ENCODE results near the gene C21orf91. TPM values are rescaled to one million over a fixed set of nuclear protein-coding genes. Genes with fewer than 3 reads are reported as not detected.
A peak's percentile ranks its signal among the peaks of the same experiment; 100 is the strongest.
"Not testable (repeated sequence)": the region's sequence is repeated elsewhere in the genome, so short reads cannot be mapped to it uniquely, and the experiment has no call there.

The C21orf91 gene
- total and polyA plus RNA-seq, 3 experiments from 2014 or later, result 39.6 to 54.1 (median 42.8) TPM

DNA sequence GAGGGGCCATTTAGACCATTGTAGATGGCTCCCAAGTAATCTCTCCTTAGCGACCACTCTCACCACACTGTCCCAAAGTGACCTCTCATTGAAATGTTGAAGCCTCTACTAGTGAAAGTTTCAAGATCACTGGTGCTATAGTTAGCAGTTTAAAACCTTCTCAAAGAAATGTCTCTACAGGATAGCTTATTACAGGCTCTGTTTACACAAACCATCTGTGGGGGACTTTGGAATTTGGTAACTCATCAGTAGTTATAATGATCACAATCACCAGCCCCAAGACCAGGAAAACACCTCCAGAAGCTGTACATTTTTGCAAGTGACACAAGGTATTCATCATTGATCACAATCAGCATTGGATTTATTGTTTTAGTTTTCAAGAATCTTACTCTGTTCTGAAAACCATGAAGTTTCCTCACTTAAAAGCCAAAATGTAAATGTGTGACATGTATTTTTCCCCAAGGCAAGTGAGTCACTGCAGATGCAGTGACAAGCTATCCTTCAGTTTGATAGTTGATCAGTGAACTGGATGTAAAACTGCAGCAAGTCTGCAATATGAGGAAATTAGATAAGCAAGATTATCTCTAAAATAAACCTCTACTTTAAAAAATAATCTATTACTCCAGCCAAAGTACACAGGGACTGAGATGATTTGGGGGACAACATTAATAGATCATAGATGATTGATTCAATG is 41.9 kb downstream of the C21orf91 start:
- peaks cover 50% of the 10 kb centered on the region for H3K4me1 ChIP-seq (ENCODE audit: insufficient read depth, low read length)
- Mint-ChIP-seq H3K4me3 (peak overlapping the region in 2 of 7 donors; percentile 12 to 64), H3K9me3 (peaks cover 12 to 26% (median 23%) of the 10 kb centered on the region in 5 donors), H3K27ac (peak overlapping the region; percentile 32 to 94 (median 86)), H3K36me3 (peaks cover 4 to 32% (median 7%) of the 10 kb centered on the region in 3 donors), H3K4me1 (peaks cover 62 to 75% (median 68%) of the 10 kb centered on the region in 3 donors), H3K27me3 (no peaks in the 10 kb centered on the region)
- ChIA-PET CTCF (no interaction called here), POLR2A (interaction anchor here (0.6 to 3.0 kb wide), 2 partner anchors 10 to 42 kb away, joined by 3 to 40 read pairs; partner anchors contain the start of gene C21orf91)
- DNase-seq, result no peak
- no peaks in the 10 kb centered on the region for H3K9me3 ChIP-seq (ENCODE audit: low read length)
- H3K4me3 ChIP-seq (ENCODE audit: low read length), result no peak overlapping the region
- no peaks in the 10 kb centered on the region for H3K36me3 ChIP-seq (ENCODE audit: insufficient read depth, low read length)
- H3K27ac ChIP-seq (ENCODE audit: low read depth, low read length), result no peak overlapping the region
- no peaks in the 10 kb centered on the region for H3K27me3 ChIP-seq (ENCODE audit: insufficient read depth, low read length, poor library complexity, severe bottlenecking)

DNA sequence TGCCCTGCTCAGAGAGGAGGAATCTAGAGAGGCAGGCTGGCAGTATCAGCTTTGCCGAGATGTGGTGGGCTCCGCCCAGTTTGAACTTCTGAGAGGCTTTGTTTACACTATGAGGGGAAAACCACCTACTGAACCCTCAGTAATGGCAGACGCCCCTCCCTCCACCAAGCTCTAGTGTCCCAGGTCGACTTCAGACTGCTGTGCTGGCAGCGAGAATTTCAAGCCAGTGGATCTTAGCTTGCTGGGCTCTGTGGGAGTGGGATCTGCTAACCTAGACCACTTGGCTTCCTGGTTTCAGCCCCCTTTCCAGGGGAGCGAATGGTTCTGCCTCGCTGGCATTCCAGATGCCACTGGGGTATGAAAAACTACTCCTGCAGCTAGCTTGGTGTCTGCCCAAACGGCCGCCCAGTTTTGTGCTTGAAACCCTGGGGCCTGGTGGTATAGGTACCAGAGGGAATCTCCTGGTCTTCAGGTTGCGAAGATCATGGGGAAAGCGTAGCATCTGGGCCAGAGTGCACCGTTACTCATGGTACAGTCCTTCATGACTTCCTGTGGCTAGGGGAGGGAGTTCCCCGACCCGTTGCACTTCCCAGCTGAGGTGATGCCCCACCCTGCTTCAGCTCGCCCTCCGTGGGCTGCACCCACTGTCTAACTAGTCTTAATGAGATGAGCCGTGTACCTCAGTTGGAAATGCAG is 43.6 kb downstream of the C21orf91 start:
- Histone ChIP-seq H3K4me1 (ENCODE audit: insufficient read depth, low read length) (peaks cover 34% of the 10 kb centered on the region), H3K4me3 (ENCODE audit: low read length) (peak overlapping the region; percentile 64), H3K27me3 (ENCODE audit: insufficient read depth, low read length, poor library complexity, severe bottlenecking) (no peaks in the 10 kb centered on the region), H3K36me3 (ENCODE audit: insufficient read depth, low read length) (no peaks in the 10 kb centered on the region), H3K9me3 (ENCODE audit: low read length) (no peaks in the 10 kb centered on the region), H3K27ac (ENCODE audit: low read depth, low read length) (peak overlapping the region; percentile 84)
- H3K27me3 Mint-ChIP-seq, result no peaks in the 10 kb centered on the region
- peak overlapping the region; percentile 83 to 98 (median 95) for H3K27ac Mint-ChIP-seq
- H3K4me3 Mint-ChIP-seq, result peak overlapping the region; percentile 58 to 85 (median 81)
- ChIA-PET CTCF (interaction anchor here (0.7 to 2.3 kb wide), 15 partner anchors 8 to 162 kb away, joined by 3 to 10 read pairs (median 4); partner anchors contain the start of genes BTG3 and C21orf91), POLR2A (interaction anchor here (0.6 to 3.0 kb wide), 7 partner anchors 8 to 57 kb away, joined by 3 to 40 read pairs (median 4); partner anchors contain the start of gene C21orf91)
- H3K36me3 Mint-ChIP-seq, result peaks cover 7 to 46% (median 10%) of the 10 kb centered on the region in 3 donors
- peak; percentile 45 to 85 (median 66) for DNase-seq
- H3K9me3 Mint-ChIP-seq, result peaks cover 21 to 43% (median 34%) of the 10 kb centered on the region in 5 donors
- peaks cover 45 to 59% (median 52%) of the 10 kb centered on the region in 3 donors for H3K4me1 Mint-ChIP-seq

DNA sequence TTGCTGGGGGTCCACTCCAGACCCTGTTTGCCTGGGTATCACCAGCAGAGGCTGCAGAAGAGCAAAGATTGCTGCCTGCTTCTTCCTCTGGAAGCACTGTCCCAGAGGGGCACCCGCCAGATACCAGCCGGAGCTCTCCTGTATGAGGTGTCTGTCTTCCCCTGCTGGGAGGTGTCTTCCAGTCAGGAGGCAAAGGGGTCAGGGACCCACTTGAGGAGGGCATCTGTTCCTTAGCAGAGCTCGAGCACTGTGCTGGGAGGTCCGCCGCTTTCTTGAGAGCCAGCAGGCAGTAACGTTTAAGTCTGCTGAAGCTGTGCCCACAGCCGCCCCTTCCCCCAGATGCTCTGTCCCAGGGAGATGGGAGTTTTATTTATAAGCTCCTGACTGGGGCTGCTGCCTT is 44.1 kb downstream of the C21orf91 start:
- Mint-ChIP-seq H3K9me3 (peaks cover 21 to 46% (median 39%) of the 10 kb centered on the region in 5 donors), H3K4me1 (peaks cover 40 to 53% (median 46%) of the 10 kb centered on the region in 3 donors), H3K4me3 (peak overlapping the region; percentile 58 to 85 (median 81)), H3K36me3 (peaks cover 7 to 49% (median 10%) of the 10 kb centered on the region in 3 donors), H3K27ac (peak overlapping the region; percentile 83 to 98 (median 95))
- ChIA-PET POLR2A (interaction anchor here (0.9 to 3.0 kb wide), 5 partner anchors 9 to 44 kb away, joined by 3 to 40 read pairs (median 6); partner anchors contain the start of gene C21orf91), CTCF (interaction anchor here (0.7 to 2.3 kb wide), 12 partner anchors 9 to 162 kb away, joined by 3 to 10 read pairs (median 4); partner anchors contain the start of gene BTG3)
- H3K36me3 ChIP-seq (ENCODE audit: insufficient read depth, low read length); DNase-seq; H3K4me3 ChIP-seq (ENCODE audit: low read length); H3K27me3 ChIP-seq (ENCODE audit: insufficient read depth, low read length, poor library complexity, severe bottlenecking); H3K27me3 Mint-ChIP-seq; H3K9me3 ChIP-seq (ENCODE audit: low read length): not testable (repeated sequence)
- Histone ChIP-seq H3K4me1 (ENCODE audit: insufficient read depth, low read length) (peaks cover 28% of the 10 kb centered on the region), H3K27ac (ENCODE audit: low read depth, low read length) (peak overlapping the region; percentile 84)

DNA sequence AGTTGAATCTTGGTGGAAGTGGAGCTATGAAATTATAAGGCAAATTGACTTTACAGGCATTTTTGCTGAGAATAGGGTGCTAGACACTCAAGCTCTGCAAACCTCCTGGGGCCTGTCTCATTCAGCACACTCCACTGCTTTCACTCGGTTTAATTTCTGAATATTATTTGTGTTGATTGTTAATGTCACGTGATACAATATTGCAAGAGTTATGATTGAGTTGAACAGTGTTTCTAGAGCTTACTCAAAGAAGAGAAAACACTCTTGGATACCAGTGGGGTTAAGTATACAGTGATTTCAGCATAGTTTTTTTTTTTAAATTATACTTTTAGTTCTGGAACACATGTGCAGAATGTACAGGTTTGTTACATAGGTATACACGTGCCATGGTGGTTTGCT is 49.7 kb downstream of the C21orf91 start:
- no peaks in the 10 kb centered on the region for H3K27me3 Mint-ChIP-seq
- peaks cover 7 to 49% (median 14%) of the 10 kb centered on the region in 3 donors for H3K36me3 Mint-ChIP-seq
- Histone ChIP-seq H3K27ac (ENCODE audit: low read depth, low read length) (no peak overlapping the region), H3K9me3 (ENCODE audit: low read length) (no peaks in the 10 kb centered on the region), H3K36me3 (ENCODE audit: insufficient read depth, low read length) (no peaks in the 10 kb centered on the region), H3K27me3 (ENCODE audit: insufficient read depth, low read length, poor library complexity, severe bottlenecking) (no peaks in the 10 kb centered on the region), H3K4me1 (ENCODE audit: insufficient read depth, low read length) (no peaks in the 10 kb centered on the region), H3K4me3 (ENCODE audit: low read length) (no peak overlapping the region)
- CTCF ChIA-PET, result no interaction called here
- no peak for DNase-seq
- H3K4me3 Mint-ChIP-seq, result no peak overlapping the region
- H3K9me3 Mint-ChIP-seq, result peaks cover 20 to 47% (median 43%) of the 10 kb centered on the region in 5 donors
- POLR2A ChIA-PET, result interaction anchor here (0.6 kb wide), 1 partner anchor 155 kb away, joined by 5 read pairs; no protein-coding TSS in a partner anchor
- peaks cover 1 to 5% (median 4%) of the 10 kb centered on the region in 3 donors for H3K4me1 Mint-ChIP-seq
- H3K27ac Mint-ChIP-seq, result peak overlapping the region in 2 of 8 donors; percentile 4 to 34

DNA sequence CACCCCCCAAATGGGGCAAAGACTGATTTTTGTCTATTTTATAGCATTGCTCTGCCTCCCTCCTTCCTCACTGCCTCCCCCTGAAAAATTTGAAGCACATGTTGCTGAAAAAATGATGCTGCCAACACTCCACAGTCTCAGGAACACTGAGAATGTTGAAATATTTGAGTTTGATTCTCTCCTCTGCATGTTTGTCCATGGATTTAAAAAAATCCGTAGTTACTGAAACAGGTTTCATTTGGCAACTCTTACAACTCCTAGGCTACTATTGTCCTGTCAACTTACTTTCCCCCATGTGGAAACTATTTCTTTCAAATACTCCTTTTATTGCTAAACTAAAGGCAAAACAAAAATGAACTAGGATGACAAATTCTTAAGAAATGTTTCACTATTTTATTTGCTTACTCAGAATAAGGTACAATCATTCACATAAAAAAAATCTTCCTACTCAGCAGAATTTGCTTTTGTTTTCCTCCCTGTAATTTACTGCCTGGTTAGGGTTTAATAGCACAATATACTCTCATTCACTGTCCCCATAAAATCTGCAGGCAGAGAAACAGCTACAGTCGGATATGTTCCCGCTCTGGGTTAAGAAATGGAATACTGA is 50.2 kb downstream of the C21orf91 start:
- Mint-ChIP-seq H3K27ac (peak overlapping the region in 2 of 8 donors; percentile 4 to 34), H3K36me3 (peaks cover 4 to 46% (median 10%) of the 10 kb centered on the region in 3 donors), H3K9me3 (peaks cover 15 to 42% (median 38%) of the 10 kb centered on the region in 5 donors), H3K27me3 (no peaks in the 10 kb centered on the region), H3K4me1 (peaks cover 0 to under 1% (median 0%) of the 10 kb centered on the region in 3 donors), H3K4me3 (no peak overlapping the region)
- H3K4me3 ChIP-seq (ENCODE audit: low read length), result no peak overlapping the region
- no peaks in the 10 kb centered on the region for H3K27me3 ChIP-seq (ENCODE audit: insufficient read depth, low read length, poor library complexity, severe bottlenecking)
- no peak overlapping the region for H3K27ac ChIP-seq (ENCODE audit: low read depth, low read length)
- ChIA-PET CTCF (no interaction called here), POLR2A (interaction anchor here (0.6 kb wide), 1 partner anchor 155 kb away, joined by 5 read pairs; no protein-coding TSS in a partner anchor)
- H3K4me1 ChIP-seq (ENCODE audit: insufficient read depth, low read length), result no peaks in the 10 kb centered on the region
- no peak for DNase-seq
- no peaks in the 10 kb centered on the region for H3K36me3 ChIP-seq (ENCODE audit: insufficient read depth, low read length)
- no peaks in the 10 kb centered on the region for H3K9me3 ChIP-seq (ENCODE audit: low read length)

DNA sequence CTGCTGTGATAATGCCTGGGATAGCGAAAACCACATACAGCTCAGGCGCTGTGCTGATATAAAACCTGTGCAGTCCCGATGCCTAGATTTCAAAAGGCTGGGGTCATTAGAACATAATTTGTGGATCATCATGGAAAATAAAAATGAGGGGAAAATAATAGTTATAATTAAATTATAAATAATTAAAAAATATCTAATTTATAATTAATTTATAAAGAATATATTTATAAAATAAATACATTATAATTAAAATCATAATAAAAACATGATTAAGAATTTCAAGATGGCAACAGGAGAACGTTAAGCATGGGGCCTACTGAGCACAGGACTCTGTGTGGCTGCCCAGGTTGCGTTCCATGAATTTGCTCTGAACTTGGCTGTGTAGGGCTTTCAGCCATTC is 53.9 kb downstream of the C21orf91 start:
- Mint-ChIP-seq H3K36me3 (peaks cover 0 to 15% (median 4%) of the 10 kb centered on the region in 3 donors), H3K27ac (no peak overlapping the region), H3K4me1 (no peaks in the 10 kb centered on the region), H3K27me3 (no peaks in the 10 kb centered on the region), H3K9me3 (peaks cover 0 to 8% (median 7%) of the 10 kb centered on the region in 5 donors), H3K4me3 (no peak overlapping the region)
- DNase-seq, result no peak
- H3K4me1 ChIP-seq (ENCODE audit: insufficient read depth, low read length), result no peaks in the 10 kb centered on the region
- CTCF ChIA-PET, result no interaction called here
- POLR2A ChIA-PET, result no interaction called here
- H3K4me3 ChIP-seq (ENCODE audit: low read length), result no peak overlapping the region
- no peak overlapping the region for H3K27ac ChIP-seq (ENCODE audit: low read depth, low read length)
- H3K27me3 ChIP-seq (ENCODE audit: insufficient read depth, low read length, poor library complexity, severe bottlenecking), result no peaks in the 10 kb centered on the region
- no peaks in the 10 kb centered on the region for H3K36me3 ChIP-seq (ENCODE audit: insufficient read depth, low read length)
- no peaks in the 10 kb centered on the region for H3K9me3 ChIP-seq (ENCODE audit: low read length)

DNA sequence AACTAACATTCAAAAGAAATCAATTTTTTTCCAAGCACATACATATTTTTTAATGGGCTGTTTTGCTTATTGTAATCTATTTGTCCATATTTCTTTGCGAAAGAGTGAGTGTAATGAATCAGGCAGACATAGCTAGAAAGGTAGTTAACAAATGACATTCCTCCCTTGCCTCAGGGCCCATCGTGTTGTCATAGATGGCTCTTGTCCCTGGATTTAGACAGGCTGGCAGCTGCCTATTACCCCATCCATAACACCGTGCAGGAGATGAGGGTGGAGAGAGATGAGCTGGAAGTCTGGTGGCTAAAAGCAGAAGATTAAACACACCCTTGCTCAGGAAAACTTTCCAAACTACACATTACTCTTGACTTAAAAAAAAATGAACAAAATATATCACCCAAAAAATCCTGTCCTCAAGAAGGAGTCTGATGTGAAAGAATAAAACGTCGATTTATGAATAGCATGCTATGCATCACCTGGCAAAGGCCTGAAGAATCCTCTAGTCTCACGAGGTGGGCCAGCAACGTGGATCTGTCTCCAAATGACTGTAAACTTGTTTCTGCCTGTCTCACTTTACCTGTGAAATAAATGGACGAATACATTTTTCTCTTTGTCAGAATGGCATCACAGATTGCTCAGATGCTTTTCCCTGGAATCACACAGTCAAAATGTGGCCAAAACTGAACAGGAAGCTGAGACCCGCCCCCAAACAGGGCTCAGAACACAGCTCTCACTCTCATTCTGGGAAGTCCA is 55.7 kb downstream of the C21orf91 start:
- no peak for DNase-seq
- Histone ChIP-seq H3K27me3 (ENCODE audit: insufficient read depth, low read length, poor library complexity, severe bottlenecking) (no peaks in the 10 kb centered on the region), H3K27ac (ENCODE audit: low read depth, low read length) (no peak overlapping the region), H3K4me1 (ENCODE audit: insufficient read depth, low read length) (no peaks in the 10 kb centered on the region), H3K36me3 (ENCODE audit: insufficient read depth, low read length) (no peaks in the 10 kb centered on the region), H3K9me3 (ENCODE audit: low read length) (no peaks in the 10 kb centered on the region), H3K4me3 (ENCODE audit: low read length) (no peak overlapping the region)
- Mint-ChIP-seq H3K4me1 (no peaks in the 10 kb centered on the region), H3K27me3 (no peaks in the 10 kb centered on the region), H3K27ac (peak overlapping the region in 1 of 8 donors; percentile 48), H3K9me3 (no peaks in the 10 kb centered on the region), H3K4me3 (no peak overlapping the region), H3K36me3 (peaks cover 0 to 3% (median 2%) of the 10 kb centered on the region in 3 donors)
- CTCF ChIA-PET, result interaction anchor here (1.1 to 1.4 kb wide), 3 partner anchors 12 to 79 kb away, joined by 3 read pairs; no protein-coding TSS in a partner anchor
- POLR2A ChIA-PET, result no interaction called here

All from CD8-positive, alpha-beta memory T cell (primary cell).